Liver (tissue), 9 donors: ENCODE data around the gene ANGPT4. TPM values are rescaled to one million over a fixed set of nuclear protein-coding genes. Genes with fewer than 3 reads are reported as not detected.

ENCODE experiments used
- DNase-seq: peaks from one replicate; pipeline ENCODE4 v3.0.0-alpha.2; 2017; ENCODE audit warnings: low spot score
- H3K27ac ChIP-seq, 2 donors: one replicate each; pipeline ENCODE4 v1.7.0; 2013; ENCODE audit warnings: inconsistent platforms in 2 of 2, low read length in 2 of 2, control low read depth in 1 of 2, low read depth in 1 of 2, mild to moderate bottlenecking in 1 of 2
- H3K27me3 ChIP-seq, 4 donors: one replicate each; pipeline versions ENCODE4 v1.6.1 to v1.7.0; 2013; ENCODE audit warnings: low read length in 3 of 4, inconsistent platforms in 1 of 4, mild to moderate bottlenecking in 1 of 4, moderate library complexity in 1 of 4; ENCODE audit not compliant: control insufficient read depth in 4 of 4, insufficient read depth in 4 of 4
- H3K36me3 ChIP-seq, 4 donors: one replicate each; pipeline versions ENCODE4 v1.6.1 to v1.7.0; 2013; ENCODE audit warnings: low read length in 3 of 4, mild to moderate bottlenecking in 3 of 4, low read depth in 1 of 4, moderate library complexity in 1 of 4; ENCODE audit not compliant: control insufficient read depth in 4 of 4, insufficient read depth in 3 of 4
- H3K4me1 ChIP-seq, 4 donors: one replicate each; pipeline versions ENCODE4 v1.6.1 to v1.7.0; 2013; ENCODE audit warnings: low read length in 3 of 4, mild to moderate bottlenecking in 3 of 4, moderate library complexity in 1 of 4; ENCODE audit not compliant: control insufficient read depth in 4 of 4, insufficient read depth in 4 of 4
- H3K4me3 ChIP-seq, 3 donors: one replicate each; pipeline versions ENCODE4 v1.6.1 to v1.7.0; 2013; ENCODE audit warnings: low read length in 3 of 3, control low read depth in 1 of 3, low read depth in 1 of 3, mild to moderate bottlenecking in 1 of 3
- H3K9ac ChIP-seq, 2 donors: one replicate each; pipeline ENCODE4 v1.7.0; 2013; ENCODE audit warnings: low read length in 2 of 2, mild to moderate bottlenecking in 2 of 2, moderate library complexity in 2 of 2, control low read depth in 1 of 2, low read depth in 1 of 2
- H3K9me3 ChIP-seq, 4 donors: one replicate each; pipeline versions ENCODE4 v1.6.1 to v1.7.0; 2013; ENCODE audit warnings: low read length in 3 of 4; ENCODE audit not compliant: control insufficient read depth in 4 of 4
- ATF3 ChIP-seq: IDR thresholded peaks from 2 replicates; pipeline ENCODE4 v1.6.1; 2016; ENCODE audit warnings: antibody characterized with exemption
- FOXA1 ChIP-seq: IDR thresholded peaks from 2 replicates; pipeline ENCODE4 v1.6.1; 2016; ENCODE audit warnings: antibody characterized with exemption
- FOXA2 ChIP-seq: IDR thresholded peaks from 2 replicates; pipeline ENCODE4 v1.6.1; 2016; ENCODE audit warnings: antibody characterized with exemption
- GABPA ChIP-seq, 2 donors: IDR thresholded peaks in 1 of 2; conservative IDR thresholded peaks in 1 of 2; 2 replicates each; pipeline ENCODE4 v1.6.1; 2016; ENCODE audit warnings: antibody characterized with exemption in 2 of 2, mild to moderate bottlenecking in 1 of 2, moderate library complexity in 1 of 2
- HNF4A ChIP-seq, 2 donors: conservative IDR thresholded peaks; 2 replicates each; pipeline ENCODE4 v1.6.1; 2016; ENCODE audit warnings: antibody characterized with exemption in 2 of 2, mild to moderate bottlenecking in 2 of 2
- HNF4G ChIP-seq: IDR thresholded peaks from 2 replicates; pipeline ENCODE4 v1.6.1; 2016; ENCODE audit warnings: antibody characterized with exemption
- JUND ChIP-seq, 2 donors: IDR thresholded peaks; 2 replicates each; pipeline ENCODE4 v1.6.1; 2016; ENCODE audit warnings: antibody characterized with exemption in 2 of 2
- NR2F2 ChIP-seq: IDR thresholded peaks from 2 replicates; pipeline ENCODE4 v1.6.1; 2016; ENCODE audit warnings: antibody characterized with exemption
- RAD21 ChIP-seq, 2 donors: IDR thresholded peaks; 2 replicates each; pipeline ENCODE4 v1.6.1; 2016; ENCODE audit warnings: antibody characterized with exemption in 2 of 2, mild to moderate bottlenecking in 2 of 2
- RXRA ChIP-seq, 2 donors: IDR thresholded peaks; 2 replicates each; pipeline ENCODE4 v1.6.1; 2017 to 2018; ENCODE audit warnings: antibody characterized with exemption in 2 of 2, mild to moderate bottlenecking in 1 of 2
- SP1 ChIP-seq: IDR thresholded peaks from 2 replicates; pipeline ENCODE4 v1.6.1; 2018; ENCODE audit warnings: antibody characterized with exemption, mild to moderate bottlenecking
- YY1 ChIP-seq: IDR thresholded peaks from 2 replicates; pipeline ENCODE4 v1.6.1; 2016; ENCODE audit warnings: antibody characterized with exemption, mild to moderate bottlenecking
- WGBS: extraction: QIAGEN DNeasy Blood & Tissue Kit; methylation state at CpG from one replicate; pipeline ENCODE4 v1.1.7; 2013; 5-methylcytosine and 5-hydroxymethylcytosine counted together
- polyA plus RNA-seq, 2 donors: library from polyadenylated mRNA; stranded (reverse) in 1 of 2; unstranded in 1 of 2; fragments of 200-250 nt in 1 of 2; fragments of >200 nt in 1 of 2; fragmentation: Nextera tagmentation in 1 of 2; extraction: Ambion mirVana in 1 of 2; gene quantifications; one replicate each; pipeline versions ENCODE4 v1.2.1 to v1.2.3, GENCODE V29; 2013 to 2015
- total RNA-seq, 2 donors: library from RNA; depleted of rRNA; stranded (reverse); fragments of >200 nt; gene quantifications; one replicate each; pipeline ENCODE4 v1.2.3, GENCODE V29; 2014
- TF ChIP-seq, protein P1 (sequence below): IDR thresholded peaks from 2 replicates; pipeline ENCODE4 v1.6.1; 2016; ENCODE audit warnings: antibody characterized with exemption
- TF ChIP-seq, protein P2 (sequence below): IDR thresholded peaks from 2 replicates; pipeline ENCODE4 v1.6.1; 2016; ENCODE audit warnings: antibody characterized with exemption, mild to moderate bottlenecking
- TF ChIP-seq, protein P3 (sequence below): IDR thresholded peaks from 2 replicates; pipeline ENCODE4 v1.6.1; 2016; ENCODE audit warnings: antibody characterized with exemption
- donor health status: healthy.
- donor health status: healthy.
- donor health status: healthy.
- donor health status: healthy.
- donor health status: healthy.

ANGPT4 gene
- total and polyA plus RNA-seq, 4 donors = 0.05 to 0.13 (median 0.08) TPM

- no peak overlapping the region for H3K9ac ChIP-seq
- WGBS = 90% methylated on average over 3 of the region's 3 CpGs
- no peaks in the 10 kb centered on the region for H3K9me3 ChIP-seq
- TF ChIP-seq GABPA (IDR thresholded peaks at IDR 0.05 in 1 of 2, conservative IDR thresholded peaks at IDR 0.05 in 1 of 2) (no peak), RXRA (IDR thresholded peaks at IDR 0.05) (no peak), FOXA2 (no peak), FOXA1 (no peak)
- H3K4me1 ChIP-seq = peaks cover 4 to 19% (median 10%) of the 10 kb centered on the region in 4 donors
- no peaks in the 10 kb centered on the region for H3K27me3 ChIP-seq
- H3K27ac ChIP-seq = no peak overlapping the region
- DNase-seq = no peak
- no peaks in the 10 kb centered on the region for H3K36me3 ChIP-seq
- no peak overlapping the region for H3K4me3 ChIP-seq
Measured at GRCh38 chr20:831251-831650, 84.9 kb downstream of the ANGPT4 start.

GRCh38 chr20:830011-830521 is 86.1 kb downstream of the ANGPT4 start:
- Histone ChIP-seq H3K9ac (no peak overlapping the region), H3K27me3 (no peaks in the 10 kb centered on the region), H3K27ac (no peak overlapping the region), H3K4me1 (peaks cover 0 to 13% (median 4%) of the 10 kb centered on the region in 4 donors), H3K9me3 (no peaks in the 10 kb centered on the region), H3K36me3 (no peaks in the 10 kb centered on the region), H3K4me3 (no peak overlapping the region)
- DNase-seq = no peak
- 82% methylated on average over 8 of the region's 8 CpGs for WGBS
- TF ChIP-seq, protein P1, sequence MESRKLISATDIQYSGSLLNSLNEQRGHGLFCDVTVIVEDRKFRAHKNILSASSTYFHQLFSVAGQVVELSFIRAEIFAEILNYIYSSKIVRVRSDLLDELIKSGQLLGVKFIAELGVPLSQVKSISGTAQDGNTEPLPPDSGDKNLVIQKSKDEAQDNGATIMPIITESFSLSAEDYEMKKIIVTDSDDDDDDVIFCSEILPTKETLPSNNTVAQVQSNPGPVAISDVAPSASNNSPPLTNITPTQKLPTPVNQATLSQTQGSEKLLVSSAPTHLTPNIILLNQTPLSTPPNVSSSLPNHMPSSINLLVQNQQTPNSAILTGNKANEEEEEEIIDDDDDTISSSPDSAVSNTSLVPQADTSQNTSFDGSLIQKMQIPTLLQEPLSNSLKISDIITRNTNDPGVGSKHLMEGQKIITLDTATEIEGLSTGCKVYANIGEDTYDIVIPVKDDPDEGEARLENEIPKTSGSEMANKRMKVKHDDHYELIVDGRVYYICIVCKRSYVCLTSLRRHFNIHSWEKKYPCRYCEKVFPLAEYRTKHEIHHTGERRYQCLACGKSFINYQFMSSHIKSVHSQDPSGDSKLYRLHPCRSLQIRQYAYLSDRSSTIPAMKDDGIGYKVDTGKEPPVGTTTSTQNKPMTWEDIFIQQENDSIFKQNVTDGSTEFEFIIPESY = no peak
- TF ChIP-seq SP1 (no peak), HNF4A (conservative IDR thresholded peaks at IDR 0.05) (no peak), NR2F2 (no peak), FOXA1 (no peak), RXRA (IDR thresholded peaks at IDR 0.05) (no peak), ATF3 (no peak), HNF4G (no peak), JUND (IDR thresholded peaks at IDR 0.05) (no peak), FOXA2 (no peak), YY1 (no peak), RAD21 (IDR thresholded peaks at IDR 0.05) (no peak), GABPA (IDR thresholded peaks at IDR 0.05 in 1 of 2, conservative IDR thresholded peaks at IDR 0.05 in 1 of 2) (no peak)
- TF ChIP-seq, protein P2, sequence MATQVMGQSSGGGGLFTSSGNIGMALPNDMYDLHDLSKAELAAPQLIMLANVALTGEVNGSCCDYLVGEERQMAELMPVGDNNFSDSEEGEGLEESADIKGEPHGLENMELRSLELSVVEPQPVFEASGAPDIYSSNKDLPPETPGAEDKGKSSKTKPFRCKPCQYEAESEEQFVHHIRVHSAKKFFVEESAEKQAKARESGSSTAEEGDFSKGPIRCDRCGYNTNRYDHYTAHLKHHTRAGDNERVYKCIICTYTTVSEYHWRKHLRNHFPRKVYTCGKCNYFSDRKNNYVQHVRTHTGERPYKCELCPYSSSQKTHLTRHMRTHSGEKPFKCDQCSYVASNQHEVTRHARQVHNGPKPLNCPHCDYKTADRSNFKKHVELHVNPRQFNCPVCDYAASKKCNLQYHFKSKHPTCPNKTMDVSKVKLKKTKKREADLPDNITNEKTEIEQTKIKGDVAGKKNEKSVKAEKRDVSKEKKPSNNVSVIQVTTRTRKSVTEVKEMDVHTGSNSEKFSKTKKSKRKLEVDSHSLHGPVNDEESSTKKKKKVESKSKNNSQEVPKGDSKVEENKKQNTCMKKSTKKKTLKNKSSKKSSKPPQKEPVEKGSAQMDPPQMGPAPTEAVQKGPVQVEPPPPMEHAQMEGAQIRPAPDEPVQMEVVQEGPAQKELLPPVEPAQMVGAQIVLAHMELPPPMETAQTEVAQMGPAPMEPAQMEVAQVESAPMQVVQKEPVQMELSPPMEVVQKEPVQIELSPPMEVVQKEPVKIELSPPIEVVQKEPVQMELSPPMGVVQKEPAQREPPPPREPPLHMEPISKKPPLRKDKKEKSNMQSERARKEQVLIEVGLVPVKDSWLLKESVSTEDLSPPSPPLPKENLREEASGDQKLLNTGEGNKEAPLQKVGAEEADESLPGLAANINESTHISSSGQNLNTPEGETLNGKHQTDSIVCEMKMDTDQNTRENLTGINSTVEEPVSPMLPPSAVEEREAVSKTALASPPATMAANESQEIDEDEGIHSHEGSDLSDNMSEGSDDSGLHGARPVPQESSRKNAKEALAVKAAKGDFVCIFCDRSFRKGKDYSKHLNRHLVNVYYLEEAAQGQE = no peak
- TF ChIP-seq, protein P3, sequence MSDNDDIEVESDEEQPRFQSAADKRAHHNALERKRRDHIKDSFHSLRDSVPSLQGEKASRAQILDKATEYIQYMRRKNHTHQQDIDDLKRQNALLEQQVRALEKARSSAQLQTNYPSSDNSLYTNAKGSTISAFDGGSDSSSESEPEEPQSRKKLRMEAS = no peak
